Measurements from ENCODE around the gene MAN1C1.

Gene MAN1C1

DNA sequence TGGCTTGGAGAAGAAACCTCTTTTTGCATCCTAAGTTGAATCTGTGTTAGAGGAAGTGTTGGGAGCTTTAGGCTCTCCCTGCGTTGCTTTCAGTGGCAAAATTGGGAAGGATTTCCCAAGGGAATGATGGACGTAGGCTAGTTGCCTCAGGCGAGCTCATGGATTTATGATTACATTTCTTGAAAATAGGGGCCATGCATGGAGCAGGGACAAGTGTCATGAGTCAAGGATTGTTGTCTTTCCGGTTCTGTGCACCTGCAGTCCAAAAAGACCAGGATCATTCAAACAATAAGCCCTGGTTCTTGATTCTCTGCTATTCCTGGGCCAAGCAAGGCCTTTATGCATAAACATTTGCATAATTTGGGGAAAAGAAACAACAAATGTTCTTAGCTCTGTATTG lies 7.1 kb downstream of the MAN1C1 start:
- TF ChIP-seq, protein P1, sequence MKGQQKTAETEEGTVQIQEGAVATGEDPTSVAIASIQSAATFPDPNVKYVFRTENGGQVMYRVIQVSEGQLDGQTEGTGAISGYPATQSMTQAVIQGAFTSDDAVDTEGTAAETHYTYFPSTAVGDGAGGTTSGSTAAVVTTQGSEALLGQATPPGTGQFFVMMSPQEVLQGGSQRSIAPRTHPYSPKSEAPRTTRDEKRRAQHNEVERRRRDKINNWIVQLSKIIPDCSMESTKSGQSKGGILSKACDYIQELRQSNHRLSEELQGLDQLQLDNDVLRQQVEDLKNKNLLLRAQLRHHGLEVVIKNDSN (IDR thresholded peaks at IDR 0.05): no peak
- TF ChIP-seq CEBPB (IDR thresholded peaks at IDR 0.05): no peak
- no peak for TF ChIP-seq TEAD4 (IDR thresholded peaks at IDR 0.05)
- TF ChIP-seq, protein P2, sequence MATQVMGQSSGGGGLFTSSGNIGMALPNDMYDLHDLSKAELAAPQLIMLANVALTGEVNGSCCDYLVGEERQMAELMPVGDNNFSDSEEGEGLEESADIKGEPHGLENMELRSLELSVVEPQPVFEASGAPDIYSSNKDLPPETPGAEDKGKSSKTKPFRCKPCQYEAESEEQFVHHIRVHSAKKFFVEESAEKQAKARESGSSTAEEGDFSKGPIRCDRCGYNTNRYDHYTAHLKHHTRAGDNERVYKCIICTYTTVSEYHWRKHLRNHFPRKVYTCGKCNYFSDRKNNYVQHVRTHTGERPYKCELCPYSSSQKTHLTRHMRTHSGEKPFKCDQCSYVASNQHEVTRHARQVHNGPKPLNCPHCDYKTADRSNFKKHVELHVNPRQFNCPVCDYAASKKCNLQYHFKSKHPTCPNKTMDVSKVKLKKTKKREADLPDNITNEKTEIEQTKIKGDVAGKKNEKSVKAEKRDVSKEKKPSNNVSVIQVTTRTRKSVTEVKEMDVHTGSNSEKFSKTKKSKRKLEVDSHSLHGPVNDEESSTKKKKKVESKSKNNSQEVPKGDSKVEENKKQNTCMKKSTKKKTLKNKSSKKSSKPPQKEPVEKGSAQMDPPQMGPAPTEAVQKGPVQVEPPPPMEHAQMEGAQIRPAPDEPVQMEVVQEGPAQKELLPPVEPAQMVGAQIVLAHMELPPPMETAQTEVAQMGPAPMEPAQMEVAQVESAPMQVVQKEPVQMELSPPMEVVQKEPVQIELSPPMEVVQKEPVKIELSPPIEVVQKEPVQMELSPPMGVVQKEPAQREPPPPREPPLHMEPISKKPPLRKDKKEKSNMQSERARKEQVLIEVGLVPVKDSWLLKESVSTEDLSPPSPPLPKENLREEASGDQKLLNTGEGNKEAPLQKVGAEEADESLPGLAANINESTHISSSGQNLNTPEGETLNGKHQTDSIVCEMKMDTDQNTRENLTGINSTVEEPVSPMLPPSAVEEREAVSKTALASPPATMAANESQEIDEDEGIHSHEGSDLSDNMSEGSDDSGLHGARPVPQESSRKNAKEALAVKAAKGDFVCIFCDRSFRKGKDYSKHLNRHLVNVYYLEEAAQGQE (IDR thresholded peaks at IDR 0.05; ENCODE audit: low read depth): no peak
- TF ChIP-seq TCF12 (IDR thresholded peaks at IDR 0.05; ENCODE audit: low read depth): no peak
- TF ChIP-seq YY1 (IDR thresholded peaks at IDR 0.05; ENCODE audit: low read depth): no peak
- no peak for TF ChIP-seq CREB1 (IDR thresholded peaks at IDR 0.05; ENCODE audit: low read depth)
- no peak for TF ChIP-seq TAF1 (IDR thresholded peaks at IDR 0.05; ENCODE audit: low read depth)
- no peak for TF ChIP-seq FOXM1 (IDR thresholded peaks at IDR 0.05; ENCODE audit: borderline replicate concordance, low read depth)
- TF ChIP-seq, protein P3, sequence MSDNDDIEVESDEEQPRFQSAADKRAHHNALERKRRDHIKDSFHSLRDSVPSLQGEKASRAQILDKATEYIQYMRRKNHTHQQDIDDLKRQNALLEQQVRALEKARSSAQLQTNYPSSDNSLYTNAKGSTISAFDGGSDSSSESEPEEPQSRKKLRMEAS (IDR thresholded peaks at IDR 0.05): no peak
- TF ChIP-seq ZBTB7A (IDR thresholded peaks at IDR 0.05; ENCODE audit: low read depth): no peak
- TF ChIP-seq RAD21 (IDR thresholded peaks at IDR 0.05; ENCODE audit: low read depth): no peak
- TF ChIP-seq EP300 (IDR thresholded peaks at IDR 0.05; ENCODE audit: borderline replicate concordance): no peak
- TF ChIP-seq NFIC (IDR thresholded peaks at IDR 0.05): no peak

DNA sequence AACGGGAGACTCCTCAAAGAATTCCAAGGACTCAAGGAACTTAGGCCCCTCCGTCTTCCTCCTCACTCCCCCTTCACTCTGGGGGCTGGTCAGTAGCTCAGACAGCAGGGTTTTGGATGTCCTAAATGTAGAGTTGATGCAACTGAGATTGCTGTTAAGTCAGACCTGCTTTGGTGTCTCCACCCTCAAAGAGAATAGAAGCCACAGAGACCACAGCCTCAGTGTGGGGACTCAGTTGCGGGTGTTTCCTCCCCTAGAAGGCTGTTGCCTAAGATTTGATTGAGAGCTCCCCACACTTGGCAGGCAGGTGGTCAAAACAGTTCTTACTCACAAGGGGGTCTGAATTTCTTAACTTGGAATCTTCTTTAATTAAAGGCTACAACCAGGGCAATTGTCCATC lies 7.6 kb downstream of the MAN1C1 start:
- TF ChIP-seq RAD21 (IDR thresholded peaks at IDR 0.05; ENCODE audit: low read depth): no peak
- TF ChIP-seq, protein P3 (IDR thresholded peaks at IDR 0.05): no peak
- TF ChIP-seq, protein P2 (IDR thresholded peaks at IDR 0.05; ENCODE audit: low read depth): no peak
- no peak for TF ChIP-seq CREB1 (IDR thresholded peaks at IDR 0.05; ENCODE audit: low read depth)
- no peak for TF ChIP-seq EGR1 (IDR thresholded peaks at IDR 0.05)
- no peak for TF ChIP-seq CEBPB (IDR thresholded peaks at IDR 0.05)
- no peak for TF ChIP-seq FOXM1 (IDR thresholded peaks at IDR 0.05; ENCODE audit: borderline replicate concordance, low read depth)
- no peak for TF ChIP-seq YY1 (IDR thresholded peaks at IDR 0.05; ENCODE audit: low read depth)
- no peak for TF ChIP-seq TEAD4 (IDR thresholded peaks at IDR 0.05)
- no peak for TF ChIP-seq ZBTB7A (IDR thresholded peaks at IDR 0.05; ENCODE audit: low read depth)

DNA sequence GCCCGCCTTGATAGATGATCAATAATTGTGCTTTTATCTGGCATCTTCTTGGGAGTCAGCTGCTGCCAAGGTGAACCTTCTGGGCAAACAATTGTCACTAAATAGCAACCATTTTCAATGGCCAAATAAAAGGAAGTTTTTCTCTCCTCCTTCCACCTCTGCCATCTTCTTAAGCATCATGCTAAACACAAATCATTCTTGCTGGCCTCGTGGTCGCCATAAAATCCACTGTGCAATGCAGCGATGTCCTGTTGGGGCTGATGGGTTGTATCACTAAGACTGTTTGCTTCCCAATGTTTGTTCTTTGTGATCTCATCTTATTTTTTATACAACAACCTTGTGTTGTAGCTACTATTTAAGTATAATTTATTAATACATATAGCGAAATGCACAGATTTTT lies 8.0 kb downstream of the MAN1C1 start:
- TF ChIP-seq FOXM1 (IDR thresholded peaks at IDR 0.05; ENCODE audit: borderline replicate concordance, low read depth) (no peak), ZBTB7A (IDR thresholded peaks at IDR 0.05; ENCODE audit: low read depth) (no peak), EP300 (IDR thresholded peaks at IDR 0.05; ENCODE audit: borderline replicate concordance) (no peak), NFIC (IDR thresholded peaks at IDR 0.05) (no peak), CEBPB (IDR thresholded peaks at IDR 0.05) (no peak), EGR1 (IDR thresholded peaks at IDR 0.05) (no peak), YY1 (IDR thresholded peaks at IDR 0.05; ENCODE audit: low read depth) (no peak), TEAD4 (IDR thresholded peaks at IDR 0.05) (no peak), CREB1 (IDR thresholded peaks at IDR 0.05; ENCODE audit: low read depth) (no peak), RAD21 (IDR thresholded peaks at IDR 0.05; ENCODE audit: low read depth) (no peak), TCF12 (IDR thresholded peaks at IDR 0.05; ENCODE audit: low read depth) (no peak), TAF1 (IDR thresholded peaks at IDR 0.05; ENCODE audit: low read depth) (no peak)
- TF ChIP-seq, protein P3 (IDR thresholded peaks at IDR 0.05): no peak
- TF ChIP-seq, protein P1 (IDR thresholded peaks at IDR 0.05): no peak
- TF ChIP-seq, protein P2 (IDR thresholded peaks at IDR 0.05; ENCODE audit: low read depth): no peak

DNA sequence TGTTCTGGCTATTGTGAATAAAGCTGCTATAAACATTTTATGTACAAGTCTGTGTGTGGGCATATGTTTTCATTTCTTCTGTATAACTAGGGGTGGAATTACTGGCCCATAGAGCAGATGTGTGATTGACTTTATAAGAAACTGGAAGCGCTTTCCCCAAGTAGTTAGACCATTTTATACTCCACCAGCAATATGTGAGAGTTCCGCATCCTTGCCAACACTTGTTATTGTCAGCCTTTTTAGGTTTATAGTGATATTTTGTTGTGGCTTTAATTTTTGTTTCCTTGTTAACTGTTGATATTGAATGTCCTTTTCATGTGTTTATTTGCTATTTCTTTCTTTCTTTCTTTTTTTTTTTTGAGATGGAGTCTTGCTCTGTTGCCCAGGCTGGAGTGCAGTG lies 9.4 kb downstream of the MAN1C1 start:
- TF ChIP-seq FOXM1 (IDR thresholded peaks at IDR 0.05; ENCODE audit: borderline replicate concordance, low read depth): no peak
- TF ChIP-seq, protein P1 (IDR thresholded peaks at IDR 0.05): no peak
- TF ChIP-seq, protein P3 (IDR thresholded peaks at IDR 0.05): no peak
